ENCODE results near the gene PSMB5.

DNA sequence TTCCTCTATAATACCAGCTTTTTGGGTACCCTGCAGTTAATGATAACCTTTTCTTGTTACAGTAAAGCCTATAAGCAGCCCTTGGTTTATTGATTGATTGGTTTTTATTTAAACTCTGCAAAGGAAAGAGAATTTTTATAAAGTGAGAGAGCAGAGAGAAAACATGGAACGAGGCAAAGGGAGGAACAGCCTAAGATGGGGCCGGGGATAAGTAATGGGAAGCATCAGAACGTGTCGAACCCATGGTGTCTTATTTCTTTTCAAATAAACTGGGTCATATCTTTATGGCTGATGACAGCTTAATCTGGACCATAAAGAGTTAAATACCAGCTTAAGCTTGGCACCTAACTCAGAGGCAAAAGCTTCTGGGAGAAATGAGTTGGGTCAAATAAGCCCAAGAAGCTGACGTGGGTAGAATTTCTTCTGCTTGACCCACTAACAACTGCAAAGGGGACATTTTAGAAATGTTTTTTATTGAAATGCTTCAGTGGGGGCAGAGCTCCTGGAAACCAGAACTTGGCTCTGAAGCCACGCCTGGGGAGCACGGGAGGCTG lies 12.7 kb downstream of the PSMB5 start:
- TF ChIP-seq, protein P1, sequence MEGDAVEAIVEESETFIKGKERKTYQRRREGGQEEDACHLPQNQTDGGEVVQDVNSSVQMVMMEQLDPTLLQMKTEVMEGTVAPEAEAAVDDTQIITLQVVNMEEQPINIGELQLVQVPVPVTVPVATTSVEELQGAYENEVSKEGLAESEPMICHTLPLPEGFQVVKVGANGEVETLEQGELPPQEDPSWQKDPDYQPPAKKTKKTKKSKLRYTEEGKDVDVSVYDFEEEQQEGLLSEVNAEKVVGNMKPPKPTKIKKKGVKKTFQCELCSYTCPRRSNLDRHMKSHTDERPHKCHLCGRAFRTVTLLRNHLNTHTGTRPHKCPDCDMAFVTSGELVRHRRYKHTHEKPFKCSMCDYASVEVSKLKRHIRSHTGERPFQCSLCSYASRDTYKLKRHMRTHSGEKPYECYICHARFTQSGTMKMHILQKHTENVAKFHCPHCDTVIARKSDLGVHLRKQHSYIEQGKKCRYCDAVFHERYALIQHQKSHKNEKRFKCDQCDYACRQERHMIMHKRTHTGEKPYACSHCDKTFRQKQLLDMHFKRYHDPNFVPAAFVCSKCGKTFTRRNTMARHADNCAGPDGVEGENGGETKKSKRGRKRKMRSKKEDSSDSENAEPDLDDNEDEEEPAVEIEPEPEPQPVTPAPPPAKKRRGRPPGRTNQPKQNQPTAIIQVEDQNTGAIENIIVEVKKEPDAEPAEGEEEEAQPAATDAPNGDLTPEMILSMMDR (IDR thresholded peaks at IDR 0.05; ENCODE audit: insufficient read depth, low read depth, low read length), result no peak
- TF ChIP-seq EZH2 (IDR thresholded peaks at IDR 0.05; ENCODE audit: insufficient read depth, low read length), result no peak
